Mesodermal cell (in vitro differentiated cells): Measurements from ENCODE around the gene CARD8. TPM values are rescaled to one million over a fixed set of nuclear protein-coding genes. Genes with fewer than 3 reads are reported as not detected.
"Not testable (repeated sequence)": the region's sequence is repeated elsewhere in the genome, so short reads cannot be mapped to it uniquely, and the experiment has no call there.

Experiments
- H3K27ac ChIP-seq: 2 replicates; pipeline ENCODE4 v1.7.0; 2013; ENCODE audit warnings: mild to moderate bottlenecking, low read depth, low read length, moderate library complexity; ENCODE audit not compliant: severe bottlenecking
- H3K36me3 ChIP-seq: 2 replicates; pipeline ENCODE4 v1.7.1; 2013; ENCODE audit warnings: mild to moderate bottlenecking, low read length, moderate library complexity; ENCODE audit not compliant: control insufficient read depth, insufficient read depth
- H3K4me1 ChIP-seq: one replicate; pipeline ENCODE4 v1.7.1; 2013; ENCODE audit warnings: mild to moderate bottlenecking, low read length; ENCODE audit not compliant: insufficient read depth, control insufficient read depth, poor library complexity, severe bottlenecking
- H3K4me3 ChIP-seq: 2 replicates; pipeline ENCODE4 v1.7.0; 2013; ENCODE audit warnings: low read length, control low read depth, mild to moderate bottlenecking; ENCODE audit not compliant: insufficient read depth, poor library complexity, severe bottlenecking; ENCODE audit errors: extremely low read depth
- H3K9me3 ChIP-seq: 2 replicates; pipeline ENCODE4 v1.7.1; 2013; ENCODE audit warnings: mild to moderate bottlenecking, low read length, moderate library complexity; ENCODE audit not compliant: control insufficient read depth
- WGBS, 2 experiments: methylation state at CpG; one replicate each; pipeline ENCODE4 v1.1.5; 2013; ENCODE audit warnings: missing lambda C conversion rate in 2 of 2; ENCODE audit not compliant: insufficient coverage in 2 of 2; 5-methylcytosine and 5-hydroxymethylcytosine counted together
- polyA plus RNA-seq, 2 experiments: library from polyadenylated mRNA; stranded (reverse); fragments of 50-300 nt; gene quantifications; one replicate each; pipeline ENCODE4 v1.2.3, GENCODE V29; 2013

CARD8 gene, protein sequence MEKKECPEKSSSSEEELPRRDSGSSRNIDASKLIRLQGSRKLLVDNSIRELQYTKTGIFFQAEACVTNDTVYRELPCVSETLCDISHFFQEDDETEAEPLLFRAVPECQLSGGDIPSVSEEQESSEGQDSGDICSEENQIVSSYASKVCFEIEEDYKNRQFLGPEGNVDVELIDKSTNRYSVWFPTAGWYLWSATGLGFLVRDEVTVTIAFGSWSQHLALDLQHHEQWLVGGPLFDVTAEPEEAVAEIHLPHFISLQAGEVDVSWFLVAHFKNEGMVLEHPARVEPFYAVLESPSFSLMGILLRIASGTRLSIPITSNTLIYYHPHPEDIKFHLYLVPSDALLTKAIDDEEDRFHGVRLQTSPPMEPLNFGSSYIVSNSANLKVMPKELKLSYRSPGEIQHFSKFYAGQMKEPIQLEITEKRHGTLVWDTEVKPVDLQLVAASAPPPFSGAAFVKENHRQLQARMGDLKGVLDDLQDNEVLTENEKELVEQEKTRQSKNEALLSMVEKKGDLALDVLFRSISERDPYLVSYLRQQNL
- 38.6 TPM for polyA plus RNA-seq (2013, experiment 1 of 2)
- polyA plus RNA-seq (2013, experiment 2 of 2) = 31.3 TPM

- H3K27ac ChIP-seq = peak within 1 kb of the TSS; percentile 87
- peaks cover 5% of the 10 kb centered on the region for H3K4me1 ChIP-seq
- H3K4me3 ChIP-seq = peak within 1 kb of the TSS; percentile 59
- H3K9me3 ChIP-seq = no peaks in the 10 kb centered on the region
- peaks cover 7% of the 10 kb centered on the region for H3K36me3 ChIP-seq
- WGBS, 2 experiments = 29 to 32% methylated on average over 8 to 10 of the region's 15 CpGs
Measured at GRCh38 chr19:48255376-48256303, at the start of gene CARD8. CARD8 (minus strand) TSS chr19:48255912; CDS start chr19:48241020, 14,892 bp downstream.

- Histone ChIP-seq H3K4me1 (no peaks in the 10 kb centered on the region), H3K27ac (no peak overlapping the region), H3K36me3 (no peaks in the 10 kb centered on the region), H3K9me3 (no peaks in the 10 kb centered on the region), H3K4me3 (no peak overlapping the region)
- WGBS, 2 experiments = 87 to 88% methylated on average over 13 to 16 of the region's 19 CpGs
Measured at GRCh38 chr19:48303866-48304265, 48.2 kb upstream of the CARD8 start.

DNA sequence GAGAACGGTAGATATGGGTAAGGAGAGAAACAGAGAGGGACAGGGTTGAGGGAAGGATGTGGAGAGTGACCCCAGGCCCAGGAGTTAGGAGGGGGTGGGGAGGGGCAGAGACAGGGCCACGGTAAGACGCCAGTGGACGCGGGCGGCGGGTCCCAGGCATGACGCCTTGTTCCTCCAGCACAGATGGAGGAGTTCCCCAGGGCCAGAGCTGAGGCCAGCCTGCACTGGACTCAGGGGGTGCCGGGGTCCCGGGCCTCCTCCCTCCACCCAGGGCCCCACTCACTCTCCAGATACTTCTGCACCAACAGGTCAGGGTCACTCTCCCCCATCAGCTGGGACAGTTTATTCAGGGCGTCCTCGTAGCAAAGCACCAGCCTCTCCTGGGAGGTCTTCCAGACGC lies 47.7 kb upstream of the CARD8 start:
- Histone ChIP-seq H3K36me3 (no peaks in the 10 kb centered on the region), H3K27ac (no peak overlapping the region), H3K9me3 (no peaks in the 10 kb centered on the region), H3K4me3 (no peak overlapping the region), H3K4me1 (no peaks in the 10 kb centered on the region)
- WGBS, 2 experiments = 87 to 93% methylated on average over 6 to 13 of the region's 13 CpGs

DNA sequence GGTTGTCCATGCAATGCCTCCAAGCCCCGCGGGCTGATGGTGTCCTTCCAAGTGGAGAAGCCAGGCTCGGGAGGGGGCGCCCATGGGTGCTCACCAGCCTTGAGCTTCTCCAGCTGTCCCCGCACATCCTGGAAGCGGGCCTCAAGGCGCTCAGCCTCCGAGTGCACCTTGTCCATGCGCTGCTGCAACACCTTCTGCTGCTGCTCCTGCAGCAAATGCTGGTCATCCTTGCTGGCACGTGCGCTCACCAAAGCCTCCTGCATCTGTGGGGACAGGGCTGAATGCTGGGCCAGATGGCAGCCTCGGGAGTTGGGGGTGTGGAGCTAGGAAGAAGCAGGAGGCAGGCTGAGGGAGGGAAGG lies 46.9 kb upstream of the CARD8 start:
- 85 to 92% methylated on average over 6 to 9 of the region's 12 CpGs for WGBS, 2 experiments

GRCh38 chr19:48301886-48302599 lies 46.3 kb upstream of the CARD8 start:
- WGBS, 2 experiments = 89 to 97% methylated on average over 1 of the region's 1 CpG
- Histone ChIP-seq H3K4me3 (no peak overlapping the region), H3K27ac (no peak overlapping the region), H3K4me1 (no peaks in the 10 kb centered on the region), H3K36me3 (no peaks in the 10 kb centered on the region), H3K9me3 (no peaks in the 10 kb centered on the region)

More for the DNA sequence above, 46.9 kb upstream of the CARD8 start:
- no peaks in the 10 kb centered on the region for H3K36me3 ChIP-seq
- H3K4me1 ChIP-seq = no peaks in the 10 kb centered on the region
- H3K27ac ChIP-seq = no peak overlapping the region
- no peaks in the 10 kb centered on the region for H3K9me3 ChIP-seq
- H3K4me3 ChIP-seq = no peak overlapping the region

DNA sequence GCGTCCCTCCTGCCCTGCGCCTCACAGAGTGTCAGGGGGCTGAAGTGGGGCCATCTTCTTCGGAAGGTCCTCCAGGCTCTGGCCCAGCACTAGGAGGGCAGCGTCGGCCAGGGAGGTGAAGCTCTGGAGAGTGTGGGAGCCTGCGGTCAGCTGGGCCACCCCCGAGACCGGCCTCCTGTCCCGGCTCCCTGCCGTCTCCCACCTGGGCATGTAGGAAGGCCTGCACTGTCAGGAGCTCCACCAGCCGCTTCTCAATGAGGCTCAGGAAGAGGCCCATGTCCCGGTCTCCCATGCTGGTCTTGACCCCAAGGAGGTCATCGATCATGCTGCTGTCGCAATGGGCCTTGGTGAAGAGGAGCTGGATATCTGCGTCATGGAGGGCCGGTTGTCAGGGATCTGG lies 42.3 kb upstream of the CARD8 start:
- Histone ChIP-seq H3K4me1 (no peaks in the 10 kb centered on the region), H3K4me3 (no peak overlapping the region), H3K9me3 (no peaks in the 10 kb centered on the region), H3K36me3 (no peaks in the 10 kb centered on the region), H3K27ac (no peak overlapping the region)
- 92 to 96% methylated on average over 12 to 13 of the region's 16 CpGs for WGBS, 2 experiments

GRCh38 chr19:48296963-48297734 lies 41.4 kb upstream of the CARD8 start:
- no peaks in the 10 kb centered on the region for H3K9me3 ChIP-seq
- no peak overlapping the region for H3K4me3 ChIP-seq
- H3K36me3 ChIP-seq = no peaks in the 10 kb centered on the region
- no peaks in the 10 kb centered on the region for H3K4me1 ChIP-seq
- 92 to 93% methylated on average over 35 to 39 of the region's 42 CpGs for WGBS, 2 experiments
- H3K27ac ChIP-seq = no peak overlapping the region

DNA sequence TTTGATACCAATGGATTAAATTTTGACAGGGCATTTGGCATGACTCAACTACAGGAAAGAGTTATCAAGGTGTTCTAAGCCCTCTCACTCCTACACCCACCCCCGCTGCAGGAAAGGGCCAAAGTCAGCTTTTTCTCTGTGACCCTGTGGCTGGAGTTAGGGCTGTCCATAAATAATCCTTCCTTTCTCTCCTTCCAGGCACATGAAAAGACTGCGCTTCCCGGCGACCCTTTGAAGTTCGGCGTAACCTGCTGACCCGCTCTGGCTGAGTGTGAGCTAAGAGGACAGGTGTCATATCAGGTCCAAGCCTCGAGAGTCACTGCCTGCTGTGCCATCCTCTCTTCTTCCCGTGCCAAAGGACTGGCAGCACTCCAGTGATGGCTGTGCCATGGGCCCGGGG lies 39.7 kb upstream of the CARD8 start:
- Histone ChIP-seq H3K36me3 (no peaks in the 10 kb centered on the region), H3K27ac (no peak overlapping the region), H3K9me3 (no peaks in the 10 kb centered on the region), H3K4me1 (no peaks in the 10 kb centered on the region), H3K4me3 (no peak overlapping the region)
- WGBS, 2 experiments = 90 to 91% methylated on average over 9 of the region's 10 CpGs

GRCh38 chr19:48292798-48293197 lies 37.1 kb upstream of the CARD8 start:
- 89 to 90% methylated on average over 3 of the region's 4 CpGs for WGBS, 2 experiments
- no peak overlapping the region for H3K4me3 ChIP-seq
- no peak overlapping the region for H3K27ac ChIP-seq
- H3K4me1 ChIP-seq = no peaks in the 10 kb centered on the region
- H3K36me3 ChIP-seq = peaks cover 3% of the 10 kb centered on the region
- no peaks in the 10 kb centered on the region for H3K9me3 ChIP-seq

DNA sequence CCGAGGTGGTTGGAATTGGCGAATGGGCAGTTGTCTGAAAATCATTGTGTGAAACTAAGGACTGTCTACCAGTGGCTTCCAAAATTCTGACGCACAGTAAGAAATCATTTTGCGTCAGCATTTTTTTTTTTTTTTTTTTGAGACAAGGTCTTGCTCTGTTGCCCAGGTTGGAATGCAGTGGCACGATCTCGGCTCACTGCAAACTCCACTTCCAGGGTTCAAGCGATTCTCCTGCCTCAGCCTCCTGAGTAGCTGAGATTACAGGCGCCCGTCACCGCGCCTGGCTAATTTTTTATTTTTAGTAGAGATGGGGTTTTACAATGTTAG lies 35.7 kb upstream of the CARD8 start:
- WGBS, 2 experiments = 14 to 40% methylated on average over 4 to 10 of the region's 11 CpGs

More for the DNA sequence above, 35.7 kb upstream of the CARD8 start:
- not testable (repeated sequence) for H3K9me3 ChIP-seq, H3K4me1 ChIP-seq, H3K27ac ChIP-seq
- Histone ChIP-seq H3K4me3 (peak overlapping the region; percentile 43), H3K36me3 (peaks cover 16% of the 10 kb centered on the region)
